Activated gamma-delta T cell (primary cell): Measurements from ENCODE around the gene PICK1.
"Not testable (repeated sequence)": the region's sequence is repeated elsewhere in the genome, so short reads cannot be mapped to it uniquely, and the experiment has no call there.

Source experiments
- DNase-seq: peaks from one replicate; lab custom pipeline; 2025; lab: John Stamatoyannopoulos, UW

Gene PICK1

DNA sequence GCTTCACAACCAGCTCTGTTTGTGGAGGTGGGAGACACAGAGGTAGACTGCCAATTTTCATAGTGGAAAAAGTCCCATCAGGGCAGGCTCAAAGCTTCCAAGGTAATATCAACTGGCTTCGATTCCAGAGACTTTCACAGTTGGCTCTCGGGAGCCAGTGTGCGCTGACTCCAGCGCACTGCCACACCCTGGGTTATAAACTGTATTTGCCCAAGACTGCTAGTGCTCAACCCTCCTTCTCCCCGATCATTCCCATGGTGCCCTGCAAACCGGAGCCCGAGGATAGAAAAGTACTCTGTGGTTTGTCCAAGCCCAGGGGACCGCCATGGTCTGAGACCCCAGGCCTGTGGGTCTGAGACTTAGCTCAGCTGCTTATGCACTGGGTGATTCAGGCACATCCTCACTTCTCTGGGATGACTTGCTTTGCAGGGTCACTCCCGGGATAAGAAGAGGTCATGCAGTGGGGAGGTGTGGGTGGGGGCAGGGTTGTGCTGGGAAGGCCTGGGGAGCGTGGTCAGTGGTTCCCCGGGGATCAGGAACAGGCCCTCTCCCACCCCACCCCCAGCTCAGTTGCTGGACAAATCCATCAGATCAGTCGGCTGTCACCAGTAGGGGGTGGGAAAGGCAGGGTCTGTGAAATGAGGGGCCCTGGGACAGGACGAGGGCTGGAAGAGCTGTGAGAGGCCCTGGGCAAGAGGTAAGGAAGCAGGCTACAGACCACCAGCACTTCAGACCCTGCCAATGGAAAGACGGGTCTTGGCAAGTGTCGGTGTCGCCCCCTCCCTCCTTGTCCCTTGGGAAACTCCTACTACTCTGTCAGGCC is 26.7 kb upstream of the PICK1 start:
- no peak for DNase-seq

DNA sequence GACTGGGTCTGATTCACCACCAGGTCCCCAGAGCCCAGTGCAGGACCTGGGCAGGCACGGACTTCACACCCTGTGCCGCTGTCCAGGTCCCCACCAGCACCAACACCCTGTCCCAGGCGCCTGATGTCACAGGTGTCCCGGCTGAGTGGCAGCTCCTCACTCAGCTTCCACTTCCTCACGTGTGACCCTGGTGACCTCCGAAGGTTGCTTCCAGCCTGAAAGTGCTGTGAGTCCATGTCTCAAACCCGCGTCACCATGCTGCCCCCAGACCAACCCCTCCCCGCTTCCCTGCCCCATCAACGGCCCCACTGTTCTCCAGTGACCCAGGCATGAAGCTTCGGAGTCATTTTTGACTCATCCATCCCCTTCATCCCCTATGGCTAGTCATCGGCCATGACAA is 25.7 kb upstream of the PICK1 start:
- DNase-seq = no peak

DNA sequence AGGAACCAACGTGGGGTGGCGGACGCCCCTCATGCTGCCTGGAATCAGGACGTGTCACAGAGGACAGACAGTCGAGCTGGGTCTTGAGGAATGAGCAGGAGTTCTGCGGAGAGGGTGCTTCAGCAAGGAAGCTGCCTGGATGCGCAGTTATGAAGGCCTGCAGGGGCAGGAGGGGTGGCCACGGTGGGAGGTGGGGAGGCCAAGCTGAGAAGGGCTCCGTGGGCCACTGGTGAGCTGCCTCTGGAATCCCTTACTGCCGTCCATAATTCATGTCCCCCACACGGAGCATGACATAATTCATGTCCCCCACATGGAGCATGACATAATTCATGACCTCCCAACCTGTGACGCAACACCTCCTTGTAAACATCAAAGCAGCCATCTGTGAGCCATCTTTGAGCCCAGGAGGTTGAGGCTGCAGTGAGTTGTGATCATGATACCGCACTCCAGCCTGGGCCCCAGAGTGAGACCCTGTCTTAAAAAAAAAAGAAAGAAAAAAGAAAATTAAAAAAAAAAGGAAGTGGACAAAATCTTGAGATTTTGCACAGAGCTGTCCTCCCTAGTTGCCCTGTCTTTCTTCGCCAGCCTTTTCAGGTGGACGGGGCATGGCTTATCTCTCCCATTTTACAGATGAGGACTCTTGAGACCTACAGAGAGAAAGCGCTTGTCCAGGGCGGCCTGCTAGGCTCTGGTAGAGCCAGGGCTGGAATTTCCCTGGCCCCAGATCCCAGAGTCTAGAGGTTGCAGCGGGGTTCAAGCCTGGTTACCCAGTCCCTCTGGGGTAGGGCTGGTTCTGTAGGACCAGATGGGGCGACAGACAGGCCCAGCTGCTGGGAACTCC is 24.3 kb upstream of the PICK1 start:
- DNase-seq = no peak

DNA sequence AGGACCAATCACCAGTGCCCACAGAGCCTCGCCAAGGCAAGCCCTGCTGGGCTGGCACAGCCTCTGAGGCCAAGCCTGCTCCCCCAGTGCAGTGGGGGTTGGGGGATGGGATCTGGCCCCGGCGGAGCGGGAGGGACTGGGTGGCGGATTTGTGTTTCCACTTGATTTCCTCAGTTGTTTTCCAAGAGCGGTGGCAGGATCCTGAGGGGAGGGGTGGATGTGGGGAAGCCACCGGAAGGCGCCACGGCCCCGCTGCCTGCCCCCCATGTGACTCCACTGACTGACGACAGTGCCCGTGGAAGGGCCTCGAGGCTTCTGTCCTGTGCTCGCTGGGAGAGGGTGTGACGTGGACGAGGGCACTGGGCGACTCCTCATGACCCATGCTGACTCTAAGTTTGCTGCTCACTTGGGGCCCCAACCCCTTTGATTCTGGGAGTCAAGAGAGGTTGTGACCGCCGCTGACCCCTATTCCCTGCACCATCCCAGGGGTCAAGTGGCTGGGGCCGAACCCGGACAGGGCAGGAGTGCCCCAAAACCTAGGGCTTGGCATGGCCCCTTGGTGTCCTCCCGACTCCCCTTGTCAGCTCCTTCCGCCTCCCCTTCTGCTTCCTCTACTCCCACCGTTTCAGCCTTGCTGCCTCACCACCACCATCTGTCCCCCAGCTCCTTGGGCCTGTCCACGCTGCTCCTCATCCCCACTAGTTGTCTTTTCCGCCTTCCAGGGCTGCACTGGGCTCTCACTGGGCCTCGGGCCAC is 23.5 kb upstream of the PICK1 start:
- no peak for DNase-seq

DNA sequence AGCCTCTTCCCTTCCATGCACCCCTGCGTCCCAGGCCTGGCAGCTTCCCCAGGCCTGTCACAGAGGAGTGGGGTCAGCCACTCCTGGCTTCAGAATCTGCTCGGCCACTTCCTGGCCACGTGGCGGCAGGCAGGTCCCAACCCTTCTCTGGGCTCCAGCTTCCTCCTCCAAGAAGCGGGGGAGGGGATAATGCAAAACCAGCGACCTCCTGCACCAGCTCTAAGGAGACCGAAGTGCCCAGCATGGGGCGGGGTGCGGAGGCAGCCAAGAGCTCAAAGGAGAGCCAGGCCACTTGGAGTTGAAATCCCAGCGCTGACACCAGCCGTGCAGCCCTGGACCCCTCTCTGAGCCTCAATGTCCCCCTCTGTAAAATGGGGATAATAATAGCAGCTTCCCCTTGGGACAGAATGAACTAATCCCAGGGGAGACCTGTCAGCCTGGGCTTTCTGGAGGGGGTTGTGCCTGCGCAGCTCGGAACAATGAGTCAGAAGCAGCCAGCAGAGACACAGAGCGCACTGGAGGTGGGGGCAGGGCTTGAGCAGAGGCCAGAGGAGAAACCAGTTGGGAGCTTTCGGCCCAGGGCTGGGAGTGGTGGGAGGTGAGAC is 22.8 kb upstream of the PICK1 start:
- DNase-seq = no peak

DNA sequence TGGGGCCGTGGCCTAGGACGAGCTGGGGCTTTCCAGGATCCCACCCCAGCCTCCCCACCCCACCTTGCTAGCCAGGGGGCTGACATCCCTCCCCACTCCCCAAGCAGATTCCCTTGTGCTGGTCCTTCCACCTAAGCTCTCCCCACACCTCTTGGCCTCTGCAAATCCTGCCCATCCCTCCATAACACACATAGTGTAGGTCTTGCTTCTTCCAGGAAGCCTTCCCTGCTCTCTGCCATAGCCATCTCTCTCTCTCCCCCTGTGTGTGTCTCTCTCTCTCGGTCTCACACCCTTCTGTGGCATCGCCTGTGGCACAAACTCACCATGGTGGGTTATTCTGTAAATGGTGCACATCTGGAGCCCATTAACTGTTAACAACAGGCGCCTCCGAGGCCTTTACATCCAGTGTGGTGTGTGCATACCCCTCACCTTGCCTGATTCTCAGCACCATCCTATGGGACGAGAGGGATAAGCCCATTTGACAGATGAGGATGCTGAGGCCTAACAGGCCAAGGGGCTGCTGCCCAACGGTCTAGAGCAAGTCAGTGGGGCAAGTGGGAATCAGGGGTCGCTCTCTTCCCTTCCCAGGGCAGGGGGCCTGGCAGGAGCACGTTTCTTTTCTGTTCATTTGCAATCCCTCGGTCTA is 22.2 kb upstream of the PICK1 start:
- DNase-seq = no peak

DNA sequence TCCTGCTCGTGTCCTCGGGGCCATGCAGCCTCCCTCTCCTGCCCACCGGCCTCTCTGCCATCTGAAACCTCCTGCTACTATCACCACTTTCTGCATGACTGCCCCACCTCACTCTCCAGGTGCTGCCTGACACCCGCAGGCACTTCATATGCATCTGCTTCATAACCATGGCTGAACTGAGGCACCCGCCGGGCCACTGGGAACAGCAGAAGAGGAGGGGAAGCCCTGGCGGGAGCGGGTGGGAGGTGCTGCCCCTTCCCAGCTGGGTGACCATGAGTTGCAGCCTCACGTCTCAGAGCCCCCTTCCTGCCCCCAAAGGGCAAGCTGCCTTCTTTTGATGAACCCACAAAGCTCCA is 21.7 kb upstream of the PICK1 start:
- DNase-seq = no peak

DNA sequence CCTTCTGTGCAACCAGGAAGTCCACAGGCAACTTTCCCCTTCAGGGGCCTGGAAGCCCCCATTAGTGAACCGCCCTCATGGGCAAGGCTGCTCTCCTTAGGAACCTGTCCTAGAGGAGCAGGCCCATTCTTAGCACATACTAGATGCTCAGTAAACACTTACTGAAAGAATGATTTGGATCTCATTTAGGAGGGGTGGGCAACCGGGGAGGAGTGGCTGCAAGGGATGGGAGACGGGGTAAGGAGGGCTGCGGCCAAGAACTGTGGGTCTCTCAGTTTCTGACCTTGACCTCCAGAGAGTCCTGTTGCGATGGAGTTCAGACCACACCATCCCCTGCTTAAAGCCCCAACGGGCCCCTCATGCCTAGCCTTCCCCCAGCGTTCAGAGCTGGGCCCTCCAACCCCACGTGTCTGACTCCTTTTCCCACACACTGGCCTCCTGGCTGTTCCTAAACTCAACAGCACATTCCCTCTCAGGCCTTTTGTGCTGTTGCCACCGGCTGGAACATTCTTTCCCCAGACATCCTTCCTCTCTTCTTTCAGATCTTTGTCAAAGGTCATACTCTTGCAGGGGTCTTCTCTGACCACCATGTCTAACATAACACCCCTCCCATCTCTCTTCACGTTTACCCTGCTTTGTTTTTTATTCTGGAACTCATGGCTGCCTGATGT is 20.7 kb upstream of the PICK1 start:
- no peak for DNase-seq

DNA sequence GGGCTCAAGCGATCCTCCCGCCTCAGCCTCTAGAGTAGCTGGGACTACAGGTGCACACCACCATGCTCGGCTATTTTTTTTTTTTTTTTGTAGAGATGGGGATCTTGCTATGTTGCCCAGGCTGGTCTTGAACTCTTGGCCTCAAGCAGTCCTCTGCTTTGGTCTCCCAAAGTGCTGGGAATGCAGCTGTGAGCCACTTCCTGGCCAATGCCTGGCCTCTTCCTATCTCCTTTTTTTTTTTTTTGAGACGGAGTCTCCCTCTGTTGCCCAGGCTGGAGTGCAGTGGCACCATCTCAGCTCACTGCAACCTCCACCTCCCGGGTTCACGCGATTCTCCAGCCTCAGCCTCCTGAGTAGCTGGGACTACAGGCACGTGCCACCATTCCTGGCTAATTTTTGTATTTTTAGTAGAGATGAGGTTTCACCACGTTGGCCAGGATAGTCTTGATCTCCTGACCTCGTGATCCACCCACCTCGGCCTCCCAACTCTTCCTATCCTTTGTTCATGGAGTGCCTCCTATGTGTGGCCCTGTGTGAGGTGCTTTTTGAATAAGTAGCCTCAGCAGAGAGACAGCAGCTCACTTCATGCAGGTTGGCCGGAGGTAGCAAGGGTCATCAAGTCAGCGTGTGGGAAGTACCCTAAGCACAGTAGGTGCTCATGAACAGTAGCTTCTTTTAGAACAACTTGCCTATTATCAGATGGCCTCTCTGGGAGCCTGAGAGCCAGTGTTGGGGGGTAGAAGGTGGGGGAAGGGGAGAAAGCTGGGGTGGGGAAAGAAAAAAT is 19.6 kb upstream of the PICK1 start:
- DNase-seq = not testable (repeated sequence)

DNA sequence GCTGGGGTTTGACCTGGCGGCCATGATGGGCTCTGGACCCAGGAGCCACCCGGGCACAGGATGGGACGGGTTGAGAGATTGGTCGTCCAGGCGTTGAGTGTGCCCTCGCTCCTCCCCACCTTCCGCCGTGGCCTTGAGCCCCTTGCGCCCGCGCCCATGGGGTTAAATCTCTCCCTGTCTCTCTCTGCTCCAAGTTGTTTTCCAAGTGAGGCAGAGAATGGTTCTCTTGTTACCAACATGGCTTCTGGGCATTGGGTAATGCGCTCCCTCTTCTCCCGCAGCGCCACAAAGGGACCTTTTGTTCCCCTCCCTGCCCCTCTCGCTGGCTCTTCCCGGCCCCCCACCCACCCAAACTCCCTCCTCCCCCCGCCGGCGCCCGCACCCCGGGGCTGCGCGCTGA is 18.8 kb upstream of the PICK1 start:
- DNase-seq = no peak

DNA sequence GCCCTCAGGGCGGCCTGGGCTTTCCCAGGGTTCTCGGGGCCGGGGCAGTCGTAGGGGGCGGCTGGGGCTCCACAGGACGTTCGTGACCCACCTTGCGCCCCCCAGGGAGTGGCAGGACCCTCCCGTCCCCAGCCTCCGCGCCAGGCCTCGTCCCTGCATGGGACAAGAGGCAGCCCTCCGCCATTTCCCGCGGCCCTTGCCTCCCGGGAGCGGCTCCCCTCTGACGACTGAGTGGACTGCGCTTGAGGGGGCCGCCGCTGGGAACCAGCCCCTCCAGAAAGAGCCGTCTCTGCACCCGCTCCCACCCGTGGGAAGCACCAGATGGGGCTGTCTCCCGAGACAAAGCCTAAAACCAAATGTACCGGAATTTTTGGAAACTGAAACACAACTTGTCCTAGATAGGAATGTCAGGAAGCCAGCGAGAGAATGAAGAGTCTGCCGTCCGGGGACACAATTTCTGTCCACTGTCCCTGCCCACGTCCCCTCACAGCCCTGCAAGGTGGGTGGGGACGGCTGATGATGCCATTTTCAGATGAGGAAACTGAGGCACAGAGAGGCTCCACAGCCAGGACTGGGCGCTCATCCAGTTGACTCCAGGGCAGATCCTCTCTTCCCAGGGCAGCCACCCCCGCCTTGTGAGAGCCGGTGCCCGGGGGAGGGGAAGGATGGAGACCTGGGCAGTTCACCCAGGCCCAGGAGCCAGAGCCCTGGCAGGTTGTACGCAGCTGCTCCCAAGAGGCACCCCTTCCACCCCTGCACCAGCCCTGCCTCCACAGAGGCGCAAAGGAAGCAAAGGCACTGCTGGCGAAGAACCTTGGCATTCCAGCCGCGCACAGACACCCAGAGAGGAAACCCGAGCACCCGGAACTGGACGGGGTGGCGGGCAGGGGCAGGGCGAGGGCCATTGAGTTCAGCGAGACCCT is 18.1 kb upstream of the PICK1 start:
- no peak for DNase-seq

DNA sequence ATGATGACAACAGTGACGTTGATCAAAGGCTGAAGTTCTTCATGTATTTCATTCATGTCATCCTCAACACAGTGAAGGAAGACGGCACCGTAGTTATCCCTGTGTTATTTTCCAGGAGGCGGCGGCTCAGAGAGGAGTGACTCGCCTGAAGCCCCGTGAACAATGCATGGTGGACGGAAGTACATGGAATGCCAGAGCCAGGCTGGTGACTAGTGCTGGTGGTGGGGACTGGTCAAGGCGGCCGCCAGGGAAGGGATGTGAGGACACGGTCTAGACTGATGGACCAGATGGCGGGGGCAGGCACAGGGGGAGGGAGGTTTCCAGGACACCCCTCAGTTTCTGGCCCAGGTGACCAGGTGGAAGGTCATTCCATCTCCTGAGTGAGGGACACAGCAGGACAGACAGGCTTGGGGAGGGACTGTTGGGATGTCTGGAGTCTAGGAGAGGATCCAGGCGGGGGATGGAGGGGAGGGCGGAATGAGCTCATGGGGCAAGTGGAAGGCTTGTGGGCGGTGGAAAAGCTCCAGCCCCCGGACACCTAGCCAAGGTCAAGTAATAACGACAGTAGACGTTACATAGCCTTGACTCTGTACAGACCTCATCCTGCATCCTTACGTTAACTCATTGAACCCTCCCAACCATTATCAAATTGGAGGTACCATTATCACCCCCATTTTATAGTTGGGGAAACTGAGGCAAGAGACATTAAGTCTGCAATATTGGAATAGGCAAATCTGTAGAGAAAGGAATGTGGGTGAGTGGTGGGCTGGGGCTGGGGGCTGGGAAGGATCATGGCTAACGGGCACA is 16.0 kb upstream of the PICK1 start:
- DNase-seq = no peak

DNA sequence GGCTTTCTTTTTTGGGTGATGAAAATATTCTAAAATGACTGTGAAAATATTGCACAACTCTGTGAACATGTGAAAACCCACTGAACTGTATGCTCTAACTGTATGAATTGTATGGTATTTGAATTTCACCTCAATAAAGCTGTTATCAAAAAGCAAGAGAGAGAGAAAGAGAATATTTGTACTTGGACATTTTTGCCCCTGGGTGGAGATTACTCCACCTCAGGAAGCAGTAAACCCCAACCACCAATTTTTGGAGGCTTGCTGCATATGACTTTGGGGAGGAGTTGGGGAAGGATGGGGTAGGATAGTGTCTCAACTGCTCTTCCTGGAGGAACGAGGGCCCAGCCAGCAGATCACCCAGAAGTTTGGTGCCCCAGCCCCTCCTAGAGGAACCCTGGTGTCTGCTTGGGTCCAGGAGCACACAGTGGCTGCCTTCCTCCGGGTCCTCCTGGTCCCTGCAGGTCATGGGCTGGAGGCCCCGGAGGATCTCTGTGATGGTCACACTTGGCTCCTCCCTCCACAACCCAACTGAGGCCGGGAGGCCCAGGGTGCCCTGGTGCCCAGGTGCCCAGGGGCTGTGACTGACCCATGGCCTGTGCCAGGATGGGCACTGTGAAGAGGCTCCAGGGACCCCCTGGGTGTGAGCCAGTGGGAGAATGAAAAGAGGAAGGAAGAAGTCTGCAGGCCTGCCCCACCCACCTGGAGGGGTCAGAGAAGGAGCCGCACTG is 15.3 kb upstream of the PICK1 start:
- DNase-seq = no peak

DNA sequence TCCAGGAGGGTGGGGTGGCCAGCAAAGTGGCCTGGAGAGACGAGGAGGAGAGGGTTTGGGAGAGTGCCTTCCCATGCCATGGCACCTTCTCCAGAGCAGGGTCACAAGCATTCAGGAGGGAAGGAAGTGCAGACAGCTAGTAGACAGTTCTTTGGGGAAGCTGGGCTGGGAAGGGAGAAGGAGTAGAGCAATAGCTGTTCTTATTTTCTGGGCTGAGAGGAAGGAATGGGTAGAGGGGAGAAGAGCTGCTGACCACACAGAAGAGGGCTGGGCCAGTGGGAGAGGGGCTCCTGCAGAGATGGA is 14.8 kb upstream of the PICK1 start:
- DNase-seq = no peak

DNA sequence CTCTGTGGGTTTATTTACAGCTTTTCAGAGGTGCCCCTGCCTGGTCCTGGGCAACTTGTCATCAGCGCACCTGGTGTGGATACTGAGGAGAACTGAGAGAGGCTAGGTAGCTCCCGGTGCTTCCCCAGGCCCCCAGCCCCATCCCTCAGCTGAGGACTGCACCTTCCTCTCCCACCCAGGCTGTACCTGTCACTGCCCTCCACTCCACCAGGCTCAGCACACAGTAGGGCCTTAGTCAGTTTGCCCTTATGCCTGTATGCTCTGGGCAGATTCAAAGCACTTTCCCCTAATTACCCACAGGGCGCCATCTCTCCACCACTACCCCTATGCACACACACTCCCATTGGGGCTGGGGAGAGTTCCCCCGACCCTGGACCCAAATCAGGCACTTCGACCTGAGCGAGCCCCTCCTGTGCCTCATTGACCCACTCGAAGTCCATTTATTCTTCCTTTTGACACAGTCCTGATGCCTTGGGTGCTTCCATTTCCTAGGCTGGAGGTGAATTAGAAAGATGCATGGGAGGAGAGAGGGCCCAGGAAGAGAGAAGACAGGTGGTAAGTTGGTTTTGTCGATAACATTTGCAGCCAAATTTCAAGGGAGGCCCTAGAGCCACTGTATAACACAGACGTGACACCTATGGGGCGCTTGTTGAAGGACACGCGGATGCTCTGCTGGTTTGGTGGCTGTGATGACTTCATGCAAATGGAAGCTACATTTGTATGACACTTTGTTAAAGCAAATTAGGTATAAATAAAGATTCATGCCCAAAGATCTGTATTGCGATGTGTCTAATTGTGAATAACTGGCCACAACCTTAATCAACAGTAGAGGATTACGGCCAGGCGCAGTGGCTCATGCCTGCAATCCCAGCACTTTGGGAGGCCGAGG is 13.8 kb upstream of the PICK1 start:
- no peak for DNase-seq

DNA sequence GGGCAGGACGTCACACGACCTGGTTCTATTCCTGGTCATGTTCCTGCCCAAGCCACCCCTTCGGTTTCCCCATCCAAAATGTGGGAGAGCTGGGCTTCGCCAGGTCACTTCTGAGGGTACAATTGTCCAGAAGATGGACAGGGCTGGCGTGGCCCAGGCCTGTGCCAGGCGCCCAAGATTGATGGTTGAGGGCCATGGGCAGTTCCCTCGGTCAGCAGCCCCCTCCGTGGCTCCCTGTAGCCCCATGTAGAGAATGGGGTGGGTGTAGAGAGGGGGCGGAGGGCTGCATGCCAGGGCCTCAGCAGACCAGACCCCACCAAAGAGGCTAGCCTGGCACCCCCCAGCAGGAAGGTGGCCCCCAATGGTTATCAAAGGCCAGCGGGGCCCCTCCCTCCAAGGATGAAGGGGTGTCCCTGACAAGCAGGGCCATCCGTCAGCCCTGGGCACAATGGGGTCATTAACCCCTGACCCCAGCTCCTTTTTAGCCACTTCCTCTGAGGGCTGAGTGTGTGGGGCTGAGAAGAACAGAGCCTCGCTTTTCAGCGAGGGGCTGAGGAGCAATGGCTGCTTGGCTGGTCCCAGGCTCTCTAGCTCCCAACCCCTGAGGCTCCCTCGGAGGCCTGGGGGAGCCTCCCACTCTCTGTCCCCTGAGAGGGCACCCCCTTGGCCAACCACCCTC is 11.0 kb upstream of the PICK1 start:
- DNase-seq = no peak
